NCI-H187 (cell line): Measurements from ENCODE around the gene PTGIS.

ENCODE experiments used
- DNase-seq, 2 experiments: peaks; one replicate each; lab custom pipeline; 2025; lab: John Stamatoyannopoulos, UW

Gene PTGIS

DNA sequence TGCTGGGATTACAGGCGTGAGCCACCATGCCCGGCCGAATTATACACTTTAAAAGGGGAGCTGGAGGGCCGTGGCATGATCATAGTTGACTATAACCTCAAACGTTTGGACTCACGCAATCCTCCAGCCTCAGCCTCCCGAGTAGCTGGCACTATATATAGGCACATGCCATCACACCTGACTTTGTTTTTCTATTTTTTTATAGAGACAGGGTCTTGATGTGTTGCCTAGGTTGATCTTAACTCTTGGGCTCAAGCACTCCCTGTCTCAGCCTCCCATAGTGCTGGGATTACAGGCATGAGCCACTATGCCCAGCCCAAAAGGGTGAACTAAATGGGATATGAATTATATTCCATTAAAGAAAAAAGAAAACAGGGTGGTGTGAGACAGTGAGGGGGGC is 7.8 kb downstream of the PTGIS start:
- DNase-seq, result no peak

DNA sequence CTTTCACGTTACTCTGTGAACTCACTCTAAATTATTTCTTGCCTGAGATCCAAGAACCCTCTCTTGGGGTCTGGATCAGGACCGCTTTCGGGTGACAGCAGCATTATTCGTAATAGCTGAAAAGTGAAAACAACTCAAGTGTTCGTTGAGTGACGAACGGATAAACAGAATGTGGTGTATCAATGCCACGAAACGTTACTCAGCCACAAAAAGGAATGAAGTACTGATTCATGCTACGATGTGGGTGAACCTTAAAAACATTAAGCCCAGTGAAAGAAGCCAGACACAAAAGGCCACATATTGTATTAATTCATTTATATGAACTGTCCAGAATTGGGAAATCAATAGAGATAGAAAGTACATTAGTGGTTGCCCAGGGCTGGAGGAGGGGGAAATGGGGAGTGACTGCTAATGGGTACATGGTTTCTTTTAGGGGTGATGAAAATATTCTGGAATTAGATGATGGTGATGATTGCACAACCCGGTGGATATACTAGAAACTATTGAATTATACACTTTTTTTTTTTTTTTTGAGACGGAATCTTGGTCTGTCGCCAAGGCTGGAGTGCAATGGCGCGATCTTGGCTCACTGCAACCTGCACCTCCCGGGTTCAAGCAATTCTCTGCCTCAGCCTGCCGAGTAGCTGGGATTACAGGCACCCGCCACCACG is 8.4 kb downstream of the PTGIS start:
- DNase-seq, result no peak

DNA sequence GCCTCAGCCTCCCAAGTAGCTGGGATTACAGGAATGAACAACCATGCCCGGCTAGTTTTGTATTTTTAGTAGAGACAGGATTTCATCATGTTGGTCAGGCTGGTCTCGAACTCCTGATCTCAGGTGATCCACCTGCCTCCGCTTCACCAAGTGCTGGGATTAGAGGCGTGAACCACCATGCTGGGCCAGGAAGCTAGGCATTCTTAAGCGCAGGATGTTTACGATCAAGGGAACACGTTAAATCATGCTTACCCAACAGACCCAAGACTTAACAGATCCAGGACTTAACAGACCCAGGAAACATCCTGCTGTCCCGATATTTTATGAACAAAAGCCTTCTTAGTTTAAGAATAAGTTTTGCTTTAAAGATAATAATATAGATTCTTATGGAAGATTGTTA is 9.1 kb downstream of the PTGIS start:
- no peak for DNase-seq

DNA sequence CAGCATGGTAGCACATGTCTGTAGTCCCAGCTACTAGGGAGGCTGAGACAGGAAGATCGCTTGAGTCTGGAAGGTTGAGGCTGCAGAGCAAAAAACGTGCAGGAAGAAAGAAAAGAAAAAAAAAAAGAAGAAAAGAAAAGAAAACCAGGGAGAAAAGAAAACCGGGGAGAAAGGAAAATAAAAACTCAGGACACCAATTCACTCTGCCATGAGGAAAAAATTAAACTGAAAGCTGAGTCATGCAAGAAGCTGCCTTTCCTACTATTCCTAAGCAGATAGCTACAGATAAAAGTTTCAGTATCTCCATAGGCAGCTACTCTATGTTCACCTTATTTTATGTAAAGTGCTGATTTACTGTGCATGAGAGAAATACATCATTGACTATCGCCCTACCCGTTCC is 10.5 kb downstream of the PTGIS start:
- no peak for DNase-seq

DNA sequence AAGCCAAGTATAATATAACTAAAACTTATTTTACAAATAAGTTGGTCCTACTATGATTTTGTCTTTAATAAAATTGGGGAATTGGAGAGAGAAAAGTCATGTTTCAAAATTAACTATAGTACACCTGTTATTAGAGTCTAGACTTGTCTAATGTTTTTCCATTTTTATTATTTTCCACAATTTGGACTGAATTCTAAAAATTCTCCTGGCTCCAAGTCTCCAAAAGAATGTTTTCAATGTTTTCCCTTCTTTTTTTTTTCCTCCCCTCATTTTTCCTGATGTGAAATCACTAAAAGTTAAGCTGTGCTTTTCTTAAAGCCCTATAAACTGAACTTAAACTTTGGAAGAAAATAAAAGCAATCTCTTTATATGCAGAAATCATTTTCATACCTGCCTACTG is 11.3 kb downstream of the PTGIS start:
- no peak for DNase-seq

DNA sequence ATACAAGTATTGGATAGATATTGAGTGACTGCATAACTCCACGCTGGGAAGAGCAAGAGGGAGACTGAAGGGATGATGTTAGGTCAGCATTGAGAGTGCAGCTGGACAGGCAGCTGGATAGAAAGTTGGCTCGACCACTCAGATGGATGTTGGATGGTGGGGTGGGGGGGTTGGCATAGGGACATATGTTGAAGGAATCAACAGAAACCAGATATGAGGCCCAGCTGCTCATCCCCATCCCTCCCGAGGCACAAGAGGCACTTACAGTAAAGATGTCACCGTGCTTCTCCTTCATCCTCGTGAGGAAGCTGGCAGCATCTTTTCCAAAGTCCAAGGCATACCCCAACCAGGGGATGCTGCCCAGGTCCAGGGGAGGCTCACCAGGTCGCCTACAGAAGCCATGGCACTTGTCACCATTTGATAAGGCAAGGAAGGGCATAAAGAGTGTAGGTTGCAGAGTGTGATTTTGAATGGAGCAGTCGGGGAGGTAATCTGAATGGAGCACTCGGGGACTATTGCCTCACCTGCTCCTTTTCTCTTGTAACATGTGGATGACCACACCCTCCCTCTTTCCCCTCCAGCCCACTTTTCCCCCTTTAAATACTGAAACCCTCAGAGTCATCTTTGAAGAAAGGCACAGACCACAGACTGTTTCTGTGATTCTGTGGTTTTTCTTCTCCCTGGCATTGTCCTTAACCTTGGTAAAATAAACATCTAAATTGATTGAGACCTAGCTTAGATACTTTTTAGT is 18.0 kb downstream of the PTGIS start:
- DNase-seq, result no peak

DNA sequence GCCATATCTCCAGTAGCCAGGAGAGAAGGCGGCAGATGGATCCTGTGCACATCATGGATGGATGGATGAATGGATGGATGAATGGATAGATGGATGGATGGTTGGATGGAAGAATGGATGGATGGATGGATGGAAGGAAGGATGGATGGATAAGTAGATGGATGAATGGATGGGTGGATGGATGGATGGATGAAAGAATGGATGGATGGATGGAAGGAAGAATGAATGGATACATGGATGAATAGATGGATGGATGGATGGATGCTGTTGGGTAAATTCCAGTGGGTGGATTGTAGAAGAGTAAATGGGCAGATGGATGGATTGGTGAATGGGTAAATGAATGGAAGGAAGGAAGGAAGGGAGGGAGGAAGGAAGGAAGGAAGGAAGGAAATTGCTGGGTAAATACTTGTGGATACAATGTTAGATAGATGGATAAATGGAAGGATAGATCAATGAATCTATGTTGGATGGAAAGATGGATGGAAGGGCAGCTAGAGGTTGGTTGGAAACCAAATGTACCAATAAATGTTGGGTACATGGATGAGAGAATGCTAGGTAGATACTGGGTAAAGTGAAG is 19.5 kb downstream of the PTGIS start:
- DNase-seq, result no peak

DNA sequence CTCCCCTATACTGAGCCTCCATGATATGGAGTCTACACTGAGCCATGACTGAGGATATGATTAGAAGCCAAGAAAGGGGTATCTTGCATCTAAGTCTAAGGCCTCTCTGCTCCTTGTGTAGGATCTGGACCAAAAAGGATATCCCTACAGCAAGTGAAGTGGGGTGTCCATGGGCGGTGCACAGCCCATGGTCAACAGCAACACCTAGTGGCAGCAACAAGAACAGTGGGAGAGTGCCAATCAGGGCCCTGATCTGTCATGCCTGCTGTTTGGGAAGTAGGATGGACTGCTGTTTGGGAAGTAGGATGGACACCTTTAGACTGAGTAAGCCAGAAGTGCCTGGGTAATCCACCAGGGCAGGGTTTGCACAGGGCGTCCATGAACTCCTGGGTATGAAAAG is 22.4 kb downstream of the PTGIS start:
- DNase-seq, result no peak

DNA sequence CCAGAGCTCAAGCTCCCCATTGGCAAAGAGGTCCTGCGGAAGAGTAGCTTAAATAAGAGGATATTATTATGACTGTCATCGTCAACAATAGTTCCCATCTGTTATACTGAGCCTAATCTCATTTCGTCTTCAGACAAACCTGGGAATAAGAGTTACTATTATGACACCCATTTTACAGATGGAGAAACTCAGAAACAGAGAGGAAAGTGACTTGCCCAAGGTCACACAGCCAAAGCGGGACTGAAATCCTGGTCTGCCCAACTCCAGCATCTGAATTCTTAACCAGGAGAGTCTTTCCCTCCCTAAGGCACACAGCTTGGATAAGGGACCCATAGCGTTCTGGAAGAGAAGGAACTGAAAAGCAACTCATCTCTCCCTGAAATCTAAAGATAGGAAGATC is 23.4 kb downstream of the PTGIS start:
- DNase-seq, result no peak

DNA sequence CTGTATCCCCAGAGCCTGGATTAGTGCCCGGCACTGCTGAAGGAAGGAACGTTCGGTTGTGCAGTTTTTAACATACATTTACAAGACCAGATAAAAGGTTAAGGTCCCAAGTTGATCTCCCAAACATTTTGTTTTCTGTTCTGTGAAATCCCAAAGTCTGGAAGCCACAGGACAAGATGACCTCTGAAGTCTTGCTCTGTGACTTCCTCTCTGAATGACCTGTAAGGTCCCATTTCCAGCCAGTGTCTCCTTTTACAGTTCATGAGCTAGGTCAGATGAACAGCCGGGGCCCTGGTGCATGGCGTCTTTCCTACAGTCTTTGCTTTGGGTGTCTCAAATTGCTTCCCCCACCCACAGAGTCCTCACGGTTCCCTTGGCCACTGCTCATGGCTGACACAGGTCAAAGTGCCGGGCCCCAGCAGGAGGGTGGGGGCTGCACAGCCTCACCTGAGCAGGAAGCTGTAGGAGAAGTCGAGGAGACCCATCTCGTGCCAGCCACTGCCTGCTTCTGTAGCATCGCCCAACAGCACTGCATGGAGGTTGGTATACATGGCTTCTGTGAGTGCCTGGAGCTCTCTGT is 24.0 kb downstream of the PTGIS start:
- no peak for DNase-seq

DNA sequence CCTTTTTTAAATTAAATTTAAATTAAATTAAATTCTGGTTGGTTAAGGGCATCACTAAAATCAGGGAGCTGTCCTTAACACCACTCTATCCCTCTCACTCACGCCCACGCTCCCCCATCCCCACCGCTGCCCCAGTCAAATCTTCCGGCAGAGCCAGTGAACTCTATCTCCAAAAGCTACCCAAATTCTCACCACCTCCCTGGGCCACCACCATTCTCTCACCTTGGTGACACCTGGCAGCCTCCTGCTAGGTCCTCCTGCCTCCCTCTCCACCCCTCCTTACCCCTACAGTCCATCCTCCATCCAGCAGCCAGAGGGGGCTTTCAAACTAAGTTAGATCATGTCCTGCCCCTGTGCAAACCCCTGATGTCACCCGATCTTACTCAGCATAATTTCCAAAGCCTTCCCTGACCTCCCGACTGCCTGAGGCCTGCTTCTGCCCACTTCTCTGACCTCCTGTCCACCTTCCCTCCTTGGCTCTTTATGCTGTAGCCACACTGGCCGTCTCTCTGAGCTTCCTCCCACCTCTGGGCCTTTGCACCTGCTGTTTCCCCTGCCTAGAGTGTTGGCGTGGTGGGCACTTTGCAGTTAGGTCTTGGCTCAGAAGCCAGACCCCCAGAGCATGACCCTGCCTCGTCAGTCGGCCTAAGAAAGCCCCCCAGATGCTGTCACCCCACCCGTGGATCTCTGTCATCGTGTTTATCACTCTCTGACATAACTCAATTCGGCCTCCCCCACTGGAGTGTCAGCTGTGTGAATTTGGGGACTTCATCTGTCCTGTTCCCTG is 24.7 kb downstream of the PTGIS start:
- no peak for DNase-seq

DNA sequence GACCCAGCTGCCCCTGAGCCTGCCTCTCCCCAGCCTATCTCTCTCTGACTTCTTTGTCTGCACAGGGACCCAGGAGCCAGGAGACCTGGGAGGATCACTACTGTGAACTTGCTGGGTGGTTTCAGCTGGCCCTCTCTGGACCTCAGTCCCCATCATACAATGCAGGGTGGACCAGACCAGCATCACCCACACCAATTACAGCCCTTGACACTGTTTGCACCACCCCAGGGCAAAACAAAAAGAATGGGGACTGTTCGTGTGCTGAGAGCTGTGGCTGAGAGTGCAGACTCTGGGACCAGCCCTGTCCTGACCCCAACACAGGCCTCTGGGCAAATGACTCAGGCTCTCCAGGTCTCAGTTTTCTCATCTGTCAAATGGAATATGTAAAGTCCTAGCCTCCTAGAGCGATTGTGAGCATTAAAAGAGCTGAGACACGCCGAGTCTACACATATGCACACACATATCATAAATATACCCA is 25.4 kb downstream of the PTGIS start:
- no peak for DNase-seq

DNA sequence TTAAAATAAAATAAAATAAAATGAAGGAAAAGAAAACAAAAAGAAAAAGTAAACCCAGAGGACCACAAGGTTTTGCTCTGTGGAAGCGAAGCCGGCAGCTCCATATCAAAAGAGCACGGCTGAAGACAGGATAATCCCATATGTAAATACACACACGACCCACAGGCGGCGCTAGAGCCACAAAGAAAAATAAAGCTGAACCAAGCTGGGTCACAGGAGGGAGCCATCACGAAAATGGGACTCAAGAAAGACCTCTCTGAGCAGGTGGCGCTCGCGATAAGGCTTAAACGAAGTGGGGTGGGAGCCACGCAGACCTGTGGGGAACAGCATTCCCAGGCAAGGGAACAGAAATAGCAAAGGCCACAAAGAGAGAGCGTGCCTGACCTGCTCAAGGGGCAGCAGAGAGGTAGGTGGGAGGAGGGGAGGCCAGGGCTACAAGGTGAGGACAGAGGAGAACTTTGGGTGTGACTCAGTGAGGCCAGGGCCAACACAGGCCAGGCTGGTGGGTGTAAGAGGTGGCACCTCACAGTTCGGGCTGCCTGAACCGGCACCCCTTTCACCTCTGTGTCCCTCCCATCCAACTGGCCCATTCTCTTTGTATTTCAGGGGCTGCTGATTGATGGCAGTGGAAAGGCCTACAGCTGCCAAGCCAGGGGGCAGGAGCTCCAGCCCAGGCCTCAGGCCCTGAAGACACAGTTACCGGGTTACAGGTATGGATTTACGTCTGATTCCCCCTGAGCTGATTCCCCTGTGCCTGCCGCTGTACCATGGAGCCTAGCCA is 26.0 kb downstream of the PTGIS start:
- peak; percentile 49 to 60 for DNase-seq

DNA sequence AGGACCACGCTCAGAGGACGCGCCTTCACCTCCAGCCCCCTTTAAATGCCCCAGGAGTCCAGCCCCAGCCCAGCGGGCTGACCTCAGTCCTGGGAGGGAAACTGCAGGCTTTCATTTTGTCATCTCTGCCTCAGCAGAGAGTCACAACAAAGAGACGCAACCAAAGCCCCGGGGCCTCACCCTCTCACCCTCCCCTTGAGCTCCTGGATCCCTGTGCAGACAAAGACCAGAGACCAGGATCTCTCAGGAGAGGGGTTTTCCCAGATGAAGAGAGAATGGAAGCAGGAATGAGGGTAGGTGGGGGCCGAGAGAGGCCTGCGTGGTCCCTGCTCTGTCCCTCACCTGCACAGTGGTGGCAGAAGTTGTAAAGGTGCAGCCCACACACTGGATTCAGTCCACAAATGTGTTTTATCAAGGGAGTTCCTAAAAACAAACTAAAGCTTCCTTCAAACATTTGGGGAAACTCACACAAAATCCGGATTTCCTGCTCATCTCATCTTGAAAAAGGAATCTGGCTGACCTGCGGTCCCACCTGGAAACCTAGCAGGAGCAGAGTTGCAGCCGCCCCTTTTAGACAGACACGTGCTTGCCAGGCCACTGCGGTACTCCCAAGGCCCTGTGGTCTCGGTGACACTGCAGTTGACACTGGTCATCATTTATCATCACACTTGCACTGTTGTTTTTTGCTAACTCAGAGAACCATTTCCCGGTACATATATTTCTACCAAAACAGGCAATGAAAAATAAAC is 27.1 kb downstream of the PTGIS start:
- no peak for DNase-seq

DNA sequence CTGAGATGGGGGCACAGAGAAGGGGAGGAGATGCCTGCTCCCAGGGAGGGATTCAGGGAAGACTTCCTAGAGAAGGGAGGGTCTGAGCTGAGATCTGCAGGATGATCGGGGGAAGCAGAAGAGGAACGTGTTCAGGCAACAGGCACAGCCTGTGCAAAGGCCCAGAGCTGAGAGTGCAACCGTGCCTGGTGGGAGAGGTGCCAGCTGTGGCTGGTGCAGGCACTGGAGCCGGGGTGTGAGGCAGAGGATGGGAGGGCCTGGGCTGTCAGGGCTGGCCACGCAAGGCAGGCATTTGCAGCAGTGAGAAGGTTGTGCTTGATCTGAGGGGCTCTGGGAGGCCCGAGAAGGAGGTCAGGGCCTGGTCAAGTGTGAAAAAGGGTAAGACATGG is 27.7 kb downstream of the PTGIS start:
- no peak for DNase-seq

DNA sequence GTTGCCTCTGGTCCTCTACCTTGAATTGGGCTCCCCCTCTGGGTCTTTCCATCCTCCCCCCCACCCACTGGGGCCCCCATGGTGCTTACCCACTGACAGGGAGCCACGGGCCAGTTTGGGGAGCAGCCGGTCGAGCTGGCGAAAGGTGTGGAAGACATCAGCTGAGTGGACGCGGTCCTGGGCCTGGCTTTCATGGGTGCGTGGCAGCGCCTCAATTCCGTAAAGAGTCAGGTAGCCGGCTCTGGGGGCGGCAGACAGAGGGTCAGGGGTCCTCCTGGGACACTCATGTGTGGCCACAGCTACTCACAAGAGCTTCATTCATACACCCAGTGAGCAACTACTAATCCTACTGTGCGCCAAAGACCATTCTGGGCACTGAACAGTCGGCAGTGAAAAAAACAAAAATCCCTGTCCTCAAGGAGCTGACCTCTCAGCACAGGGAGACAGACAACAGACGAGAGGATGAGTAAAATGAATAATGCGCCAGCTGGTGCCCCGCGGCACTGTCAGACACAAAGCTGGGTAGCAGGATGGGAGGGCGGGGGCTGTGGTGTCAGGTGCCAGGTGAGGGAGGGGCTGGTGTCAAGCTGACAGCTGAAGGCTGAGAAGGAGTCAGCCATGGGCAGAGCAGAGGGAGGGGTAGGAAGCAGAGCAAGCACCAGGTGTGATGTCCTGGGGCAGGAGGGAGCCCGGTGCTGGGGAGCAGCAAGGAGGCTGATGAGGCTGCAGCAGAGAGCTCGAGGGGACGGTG is 28.3 kb downstream of the PTGIS start:
- DNase-seq, result no peak

DNA sequence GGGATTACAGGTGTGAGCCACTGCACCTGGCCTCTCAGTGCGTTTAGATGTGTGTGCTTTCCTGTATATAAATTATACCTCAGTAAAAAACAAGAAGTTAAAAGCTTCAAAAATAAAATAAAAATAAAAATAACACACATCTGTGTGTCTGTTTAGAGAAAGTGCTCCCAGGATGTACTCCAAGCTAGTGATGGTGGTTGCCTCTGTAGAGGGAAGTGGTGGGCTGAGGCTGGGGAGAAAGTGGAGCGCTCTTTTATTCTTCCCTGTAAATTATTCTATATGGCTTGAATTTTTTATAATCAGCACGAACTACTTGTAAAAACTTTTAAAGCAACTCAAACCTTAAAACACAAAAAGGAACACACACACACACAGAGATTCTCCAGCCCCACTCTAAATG is 29.0 kb downstream of the PTGIS start:
- DNase-seq, result no peak

DNA sequence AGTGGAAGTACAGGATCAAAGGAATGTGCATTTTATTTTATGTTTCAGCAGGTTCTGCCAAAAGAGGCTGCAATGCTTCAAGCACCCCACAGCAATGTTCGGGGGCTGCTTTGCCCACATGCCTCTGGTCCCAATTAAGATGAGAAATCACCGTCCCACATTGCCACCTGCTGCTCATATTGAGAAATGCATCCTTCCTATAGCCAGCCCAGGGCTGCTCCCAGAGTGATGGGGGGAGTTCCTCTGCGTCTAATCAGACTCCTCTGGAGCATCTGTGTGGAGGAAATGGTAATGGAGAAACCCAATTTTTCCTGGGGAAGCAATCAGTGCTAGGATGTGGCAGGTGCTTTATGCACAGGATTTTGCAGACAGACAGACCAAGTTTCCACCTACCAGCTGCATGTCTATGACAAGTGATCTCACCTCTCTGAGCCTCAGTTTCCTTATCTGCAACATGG is 33.7 kb downstream of the PTGIS start:
- peak; percentile 26 to 31 for DNase-seq

DNA sequence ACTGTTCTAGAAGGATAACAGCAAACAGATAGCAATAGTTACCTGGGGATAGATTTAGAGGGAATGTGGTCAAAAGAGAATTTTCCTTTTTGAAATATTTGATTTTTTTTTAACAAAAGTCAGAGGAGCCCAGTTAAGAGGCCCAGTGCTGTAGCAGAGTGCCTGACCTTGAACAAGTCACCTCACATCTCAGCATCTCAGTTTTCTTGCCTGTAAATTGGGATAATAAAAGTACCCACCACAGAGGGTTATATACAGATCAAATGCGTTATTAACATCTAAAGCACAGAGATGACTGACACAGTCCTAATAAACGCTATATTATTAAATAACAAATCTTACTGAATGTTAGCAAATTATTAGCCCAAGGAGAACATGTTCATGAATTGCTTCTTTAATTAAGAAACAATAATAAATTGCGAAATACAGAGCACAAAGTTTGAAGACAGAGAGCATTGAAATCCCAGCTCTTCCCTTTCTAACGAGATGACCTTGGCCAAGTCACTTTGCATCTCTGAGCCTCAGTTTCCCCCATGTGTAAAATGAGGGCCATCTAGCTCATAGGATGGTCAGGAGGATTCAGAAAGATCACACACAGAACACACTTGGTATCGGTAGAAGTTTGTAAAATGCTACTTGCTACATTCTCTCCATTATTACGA is 35.5 kb downstream of the PTGIS start:
- DNase-seq, result no peak
